Cardiac fibroblast (primary cell): ENCODE results near the gene C17orf75.
A peak's percentile ranks its signal among the peaks of the same experiment; 100 is the strongest.

Experiments
- DNase-seq, 2 donors: peaks; one replicate each; pipeline versions ENCODE4 v3.0.0 to v3.0.0-alpha.2; 2010; ENCODE audit warnings: low read depth in 2 of 2
- H3K4me3 ChIP-seq, 2 donors: replicated peaks in 1 of 2; 1 replicate in 1 of 2; 2 replicates in 1 of 2; pipeline ENCODE4 v1.5.1; 2011; ENCODE audit warnings: low read depth in 2 of 2, low read length in 2 of 2, mild to moderate bottlenecking in 2 of 2, moderate library complexity in 1 of 2
- CTCF ChIP-seq: IDR thresholded peaks from one replicate; pipeline ENCODE4 v1.5.1; 2011; ENCODE audit warnings: low read depth, mild to moderate bottlenecking, low read length, inconsistent platforms

Gene C17orf75

GRCh38 chr17:32287804-32288511 is 54.0 kb downstream of the C17orf75 start:
- no peak for DNase-seq
- H3K4me3 ChIP-seq, result peak overlapping the region in 1 of 2 donors; percentile 0
- no peak for TF ChIP-seq CTCF

DNA sequence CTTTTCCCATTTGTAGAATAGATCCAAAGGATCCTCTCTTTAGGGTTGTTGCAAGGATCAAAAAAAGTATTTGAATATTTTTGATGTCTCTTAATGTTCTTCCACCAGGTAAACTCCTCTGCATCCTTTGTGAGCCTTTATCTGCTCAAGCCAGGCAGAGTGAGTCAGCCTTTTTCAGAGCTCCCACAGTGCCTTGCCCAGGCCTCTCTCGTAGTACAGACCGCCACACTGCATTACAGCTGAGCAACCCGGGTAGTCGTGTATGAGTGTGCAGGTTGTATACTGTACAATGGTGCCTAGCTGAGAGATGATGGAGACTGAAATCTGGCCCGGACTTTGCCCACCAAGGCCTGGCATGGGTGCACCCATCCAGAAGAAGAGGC is 55.5 kb downstream of the C17orf75 start:
- H3K4me3 ChIP-seq, result no peak overlapping the region
- DNase-seq, result no peak
- no peak for TF ChIP-seq CTCF

DNA sequence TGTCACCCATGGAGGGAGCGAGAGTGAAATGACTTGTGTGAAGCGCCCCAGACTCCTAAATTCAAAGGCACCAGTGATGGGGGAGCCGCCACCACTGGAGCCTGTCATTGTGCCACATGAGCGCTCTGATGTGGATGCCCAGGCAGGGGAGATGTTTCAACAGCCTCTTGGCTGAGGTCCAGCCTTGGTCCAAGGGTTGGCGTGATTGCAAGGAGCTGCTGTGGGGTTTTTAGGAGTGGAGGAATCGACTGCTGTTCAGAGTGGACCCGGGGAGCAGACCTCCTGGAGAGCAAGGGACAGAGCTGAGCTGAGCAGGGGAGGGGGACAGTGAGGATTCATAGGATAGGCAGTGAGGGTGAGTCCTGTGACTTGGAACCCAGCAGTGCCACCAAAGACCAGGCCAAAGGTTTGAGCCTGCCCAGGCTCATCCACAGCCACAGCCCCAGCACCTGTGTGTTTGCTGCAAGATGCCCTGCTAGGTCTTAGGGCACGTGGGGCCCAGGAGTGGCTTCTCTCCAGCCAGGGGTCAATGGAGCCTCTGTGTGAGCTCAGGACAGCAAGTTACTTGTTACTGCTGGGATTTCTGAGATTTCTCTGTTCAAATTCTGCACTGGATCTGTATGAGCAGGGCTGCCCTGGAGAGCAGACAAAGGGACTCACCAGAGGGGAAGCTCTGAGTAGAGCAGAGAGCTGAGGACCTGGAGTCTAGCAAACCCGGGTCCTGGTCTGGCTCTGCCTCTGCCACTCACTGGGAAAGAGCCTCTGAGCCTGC is 56.0 kb downstream of the C17orf75 start:
- H3K4me3 ChIP-seq, result no peak overlapping the region
- no peak for TF ChIP-seq CTCF
- DNase-seq, result no peak

DNA sequence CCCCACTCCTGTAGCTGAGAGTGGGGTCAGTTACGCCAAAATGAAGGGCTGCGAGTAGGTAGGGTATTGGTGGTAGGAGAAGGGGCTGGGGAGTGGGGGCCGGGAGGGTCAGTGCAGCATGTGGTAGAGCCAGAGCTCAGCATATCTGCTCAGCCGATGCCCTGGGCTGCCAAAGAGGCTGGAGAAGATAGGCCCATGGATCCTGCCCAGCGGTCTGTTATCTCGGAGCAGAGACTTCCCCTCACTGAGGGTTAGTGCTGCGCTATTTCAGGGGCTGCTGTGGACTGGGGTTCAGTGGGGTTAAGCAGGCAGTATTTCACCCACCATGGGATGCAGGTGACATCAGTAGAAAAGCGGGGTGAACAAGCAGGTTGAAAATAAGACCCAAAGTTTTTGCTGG is 56.7 kb downstream of the C17orf75 start:
- DNase-seq, result no peak
- TF ChIP-seq CTCF, result no peak
- no peak overlapping the region for H3K4me3 ChIP-seq

DNA sequence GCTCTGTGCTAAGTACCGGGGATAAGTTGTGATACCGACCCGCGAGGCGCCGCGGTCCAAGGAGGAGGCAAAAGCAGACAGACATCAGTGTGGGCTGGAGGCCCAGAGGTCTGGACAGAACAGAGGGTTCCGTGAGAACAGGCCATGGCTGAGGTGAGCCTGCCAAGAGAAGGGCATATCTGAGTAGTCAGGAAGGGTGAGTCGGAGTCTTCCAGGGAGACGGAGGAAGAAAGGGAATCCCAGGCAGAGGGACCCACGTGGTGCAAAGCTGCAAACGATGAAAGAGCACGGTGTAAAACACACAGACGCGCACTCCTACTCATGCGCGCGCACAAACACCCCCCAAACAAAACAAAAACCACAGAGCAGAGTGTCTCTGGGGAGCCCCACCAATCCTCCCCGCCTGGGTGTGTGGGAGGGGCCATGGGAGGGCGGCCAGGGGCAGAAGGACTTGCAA is 58.2 kb downstream of the C17orf75 start:
- no peak for TF ChIP-seq CTCF

DNA sequence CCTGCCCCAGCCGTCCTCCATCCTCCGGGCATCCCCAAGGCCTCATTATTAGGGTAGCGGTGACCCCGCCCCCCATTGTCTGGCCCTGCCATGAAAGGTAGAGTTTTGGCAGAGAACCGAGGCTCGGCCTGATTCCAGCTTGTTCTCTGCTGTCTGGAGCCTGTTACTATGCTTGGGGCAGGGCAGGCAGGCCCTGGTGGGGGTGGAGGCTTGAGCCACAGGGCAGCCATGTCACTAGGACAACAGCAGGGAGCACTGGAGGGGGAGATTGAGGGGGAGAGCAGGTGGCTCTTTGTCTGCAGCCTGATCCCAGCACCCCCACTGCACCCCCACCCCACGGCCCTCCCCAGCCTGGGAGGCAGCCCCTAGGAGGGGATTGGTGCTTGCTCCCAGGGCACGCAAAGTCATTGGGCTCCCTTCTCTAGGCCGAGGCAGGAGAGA is 60.9 kb downstream of the C17orf75 start:
- H3K4me3 ChIP-seq, result no peak overlapping the region
- TF ChIP-seq CTCF, result no peak
- DNase-seq, result peak in 1 of 2 donors; percentile 36

More for the DNA sequence above, 58.2 kb downstream of the C17orf75 start:
- H3K4me3 ChIP-seq, result no peak overlapping the region
- DNase-seq, result peak; percentile 20 to 33
